ENCODE measurements around the gene VWF. TPM values are rescaled to one million over a fixed set of nuclear protein-coding genes. Genes with fewer than 3 reads are reported as not detected.

The VWF gene
- total and polyA plus RNA-seq, 2 of the 13 experiments (the other 11 are each of a cell fraction or from before 2014, with no cell fraction given) = 0.20 to 0.25 TPM

DNA sequence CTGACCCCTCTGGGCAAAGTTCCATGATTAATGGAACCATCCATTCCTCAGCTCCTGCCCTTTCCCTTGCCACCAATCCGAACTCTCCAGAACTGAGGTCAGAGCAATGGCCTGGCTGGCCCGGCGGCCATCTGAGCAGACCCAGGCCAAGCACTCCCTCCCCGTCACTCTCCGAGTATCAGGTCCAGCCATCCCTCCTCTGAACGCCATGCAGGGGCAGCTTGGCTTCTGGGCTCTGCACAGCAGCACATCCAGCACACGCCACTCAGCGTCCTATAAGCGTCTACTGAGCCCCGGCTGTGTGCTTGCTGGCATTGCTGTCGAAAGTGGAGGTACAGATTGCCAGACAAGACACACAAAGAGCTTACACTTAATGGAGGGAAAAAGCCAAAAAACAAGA, 34.3 kb upstream of the VWF start:
- ChIA-PET CTCF (ENCODE audit: low intra/inter-chr PET ratio, low total read pairs) (no interaction called here), POLR2A (no interaction called here)

More for the DNA sequence above, 34.3 kb upstream of the VWF start:
- no peaks in the 10 kb centered on the region for H4K20me1 ChIP-seq (ENCODE audit: insufficient read depth, low read length)
- 39% methylated on average over 11 of the region's 11 CpGs for WGBS (ENCODE audit: low lambda C conversion rate)
- H3K36me3 ChIP-seq (replicated peaks in 1 of 2; ENCODE audit: control insufficient read depth in 1 of 2, insufficient read depth in 2 of 2, low read length in 2 of 2) = no peaks in the 10 kb centered on the region
- H3K9ac ChIP-seq (ENCODE audit: insufficient read depth, low read depth, low read length) = no peak overlapping the region
- no peaks in the 10 kb centered on the region for H3K9me3 ChIP-seq (ENCODE audit: low read length)
- no peak overlapping the region for H3K27ac ChIP-seq (ENCODE audit: extremely low read length, insufficient read depth, low read length)
- TF ChIP-seq, protein P1, sequence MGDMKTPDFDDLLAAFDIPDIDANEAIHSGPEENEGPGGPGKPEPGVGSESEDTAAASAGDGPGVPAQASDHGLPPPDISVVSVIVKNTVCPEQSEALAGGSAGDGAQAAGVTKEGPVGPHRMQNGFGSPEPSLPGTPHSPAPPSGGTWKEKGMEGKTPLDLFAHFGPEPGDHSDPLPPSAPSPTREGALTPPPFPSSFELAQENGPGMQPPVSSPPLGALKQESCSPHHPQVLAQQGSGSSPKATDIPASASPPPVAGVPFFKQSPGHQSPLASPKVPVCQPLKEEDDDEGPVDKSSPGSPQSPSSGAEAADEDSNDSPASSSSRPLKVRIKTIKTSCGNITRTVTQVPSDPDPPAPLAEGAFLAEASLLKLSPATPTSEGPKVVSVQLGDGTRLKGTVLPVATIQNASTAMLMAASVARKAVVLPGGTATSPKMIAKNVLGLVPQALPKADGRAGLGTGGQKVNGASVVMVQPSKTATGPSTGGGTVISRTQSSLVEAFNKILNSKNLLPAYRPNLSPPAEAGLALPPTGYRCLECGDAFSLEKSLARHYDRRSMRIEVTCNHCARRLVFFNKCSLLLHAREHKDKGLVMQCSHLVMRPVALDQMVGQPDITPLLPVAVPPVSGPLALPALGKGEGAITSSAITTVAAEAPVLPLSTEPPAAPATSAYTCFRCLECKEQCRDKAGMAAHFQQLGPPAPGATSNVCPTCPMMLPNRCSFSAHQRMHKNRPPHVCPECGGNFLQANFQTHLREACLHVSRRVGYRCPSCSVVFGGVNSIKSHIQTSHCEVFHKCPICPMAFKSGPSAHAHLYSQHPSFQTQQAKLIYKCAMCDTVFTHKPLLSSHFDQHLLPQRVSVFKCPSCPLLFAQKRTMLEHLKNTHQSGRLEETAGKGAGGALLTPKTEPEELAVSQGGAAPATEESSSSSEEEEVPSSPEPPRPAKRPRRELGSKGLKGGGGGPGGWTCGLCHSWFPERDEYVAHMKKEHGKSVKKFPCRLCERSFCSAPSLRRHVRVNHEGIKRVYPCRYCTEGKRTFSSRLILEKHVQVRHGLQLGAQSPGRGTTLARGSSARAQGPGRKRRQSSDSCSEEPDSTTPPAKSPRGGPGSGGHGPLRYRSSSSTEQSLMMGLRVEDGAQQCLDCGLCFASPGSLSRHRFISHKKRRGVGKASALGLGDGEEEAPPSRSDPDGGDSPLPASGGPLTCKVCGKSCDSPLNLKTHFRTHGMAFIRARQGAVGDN (CRISPR knock-in tag; IDR thresholded peaks at IDR 0.05) = peak; percentile 57; the same call in 1 of the 2 replicates
- no peak for TF ChIP-seq ZNF3 (CRISPR knock-in tag; IDR thresholded peaks at IDR 0.05)
- TF ChIP-seq MIER2 (CRISPR knock-in tag; IDR thresholded peaks at IDR 0.05) = no peak
- TF ChIP-seq, protein P2, sequence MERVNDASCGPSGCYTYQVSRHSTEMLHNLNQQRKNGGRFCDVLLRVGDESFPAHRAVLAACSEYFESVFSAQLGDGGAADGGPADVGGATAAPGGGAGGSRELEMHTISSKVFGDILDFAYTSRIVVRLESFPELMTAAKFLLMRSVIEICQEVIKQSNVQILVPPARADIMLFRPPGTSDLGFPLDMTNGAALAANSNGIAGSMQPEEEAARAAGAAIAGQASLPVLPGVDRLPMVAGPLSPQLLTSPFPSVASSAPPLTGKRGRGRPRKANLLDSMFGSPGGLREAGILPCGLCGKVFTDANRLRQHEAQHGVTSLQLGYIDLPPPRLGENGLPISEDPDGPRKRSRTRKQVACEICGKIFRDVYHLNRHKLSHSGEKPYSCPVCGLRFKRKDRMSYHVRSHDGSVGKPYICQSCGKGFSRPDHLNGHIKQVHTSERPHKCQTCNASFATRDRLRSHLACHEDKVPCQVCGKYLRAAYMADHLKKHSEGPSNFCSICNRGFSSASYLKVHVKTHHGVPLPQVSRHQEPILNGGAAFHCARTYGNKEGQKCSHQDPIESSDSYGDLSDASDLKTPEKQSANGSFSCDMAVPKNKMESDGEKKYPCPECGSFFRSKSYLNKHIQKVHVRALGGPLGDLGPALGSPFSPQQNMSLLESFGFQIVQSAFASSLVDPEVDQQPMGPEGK (CRISPR knock-in tag; IDR thresholded peaks at IDR 0.05) = no peak
- TF ChIP-seq ZNF121 (CRISPR knock-in tag; IDR thresholded peaks at IDR 0.05) = no peak
- no peaks in the 10 kb centered on the region for H3K79me2 ChIP-seq (ENCODE audit: insufficient read depth, low read length)
- peak overlapping the region in 1 of 3 experiments; percentile 31; a peak in 1 of 6 replicates for H3K4me3 ChIP-seq (replicated peaks in 1 of 3; ENCODE audit: insufficient read depth in 1 of 3, low read depth in 2 of 3, low read length in 3 of 3)
- in situ Hi-C loops (cut with HindIII; ENCODE audit: extremely low pct_ligation_motif_present, low pct_unique_long_range_greater_than_20kb) (no loop called here), intact Hi-C loops (cut with micrococcal nuclease; ENCODE audit: unreplicated experiment) (no loop called here)
- H2AFZ ChIP-seq (ENCODE audit: low read length) = no peak overlapping the region
- peaks cover 7 to 10% of the 10 kb centered on the region in 2 experiments; a peak in 3 of 5 replicates for H3K27me3 ChIP-seq (ENCODE audit: control insufficient read depth in 1 of 2, insufficient read depth in 2 of 2, low read length in 2 of 2)
- DNase-seq (ENCODE audit: low spot score) = no peak
- peak overlapping the region; percentile 67 for H3K4me2 ChIP-seq (ENCODE audit: low read depth, low read length)
- peaks cover 30% of the 10 kb centered on the region for H3K4me1 ChIP-seq (ENCODE audit: insufficient read depth, low read length)
- FAIRE-seq = no peak
- ATAC-seq = peak; percentile 58
- BruUV-seq (replicated peaks) = no TSS peak

All from HepG2 (cell line).